ENCODE results near the gene CDKN1A. TPM values are rescaled to one million over a fixed set of nuclear protein-coding genes. Genes with fewer than 3 reads are reported as not detected.

Gene CDKN1A
- total RNA-seq, 1 donor from 2014 or later = 201 TPM

DNA sequence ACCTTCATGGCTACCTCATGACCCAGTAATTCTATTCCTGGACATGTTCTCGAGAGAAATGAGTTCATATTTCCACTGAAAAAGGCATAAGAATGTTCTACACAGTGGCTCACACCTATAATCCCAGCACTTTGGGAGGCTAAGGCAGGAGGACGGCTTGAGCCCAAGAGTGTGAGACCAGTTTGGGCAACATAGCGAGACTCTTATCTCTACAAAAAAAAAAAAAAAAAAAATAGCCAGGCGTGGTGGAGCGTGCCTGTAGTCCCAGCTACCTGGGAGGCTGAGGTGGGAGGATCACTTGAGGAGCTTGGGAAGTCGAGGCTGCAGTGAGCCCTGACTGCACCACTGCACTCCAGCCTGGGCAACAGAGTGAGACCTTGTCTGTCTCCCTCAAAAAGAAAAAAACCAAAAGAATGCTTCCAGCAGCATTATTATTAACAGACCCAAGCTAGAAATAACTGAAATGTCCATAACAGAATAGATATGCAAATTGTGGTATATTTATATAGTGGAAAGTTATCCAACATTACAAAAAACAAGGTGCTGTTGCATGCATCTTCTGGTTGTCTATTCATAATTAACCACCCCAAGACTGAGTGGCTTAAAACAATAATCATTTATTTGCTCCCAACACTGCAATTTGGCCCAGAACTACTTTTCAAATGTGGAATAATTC is 9.7 kb downstream of the CDKN1A start:
- DNase-seq (ENCODE audit: extremely low spot score, unreplicated experiment) = no peak
- H3K4me3 Mint-ChIP-seq (ENCODE audit: unreplicated experiment) = no peak overlapping the region
- no peak overlapping the region for H3K27ac Mint-ChIP-seq (ENCODE audit: unreplicated experiment)
- H3K36me3 Mint-ChIP-seq (ENCODE audit: unreplicated experiment) = peaks cover 33% of the 10 kb centered on the region
- no peaks in the 10 kb centered on the region for H3K9me3 Mint-ChIP-seq (ENCODE audit: unreplicated experiment)
- H3K27me3 Mint-ChIP-seq (ENCODE audit: unreplicated experiment) = no peaks in the 10 kb centered on the region
- peaks cover 8% of the 10 kb centered on the region for H3K4me1 Mint-ChIP-seq (ENCODE audit: unreplicated experiment)
- TF ChIP-seq, protein P1, sequence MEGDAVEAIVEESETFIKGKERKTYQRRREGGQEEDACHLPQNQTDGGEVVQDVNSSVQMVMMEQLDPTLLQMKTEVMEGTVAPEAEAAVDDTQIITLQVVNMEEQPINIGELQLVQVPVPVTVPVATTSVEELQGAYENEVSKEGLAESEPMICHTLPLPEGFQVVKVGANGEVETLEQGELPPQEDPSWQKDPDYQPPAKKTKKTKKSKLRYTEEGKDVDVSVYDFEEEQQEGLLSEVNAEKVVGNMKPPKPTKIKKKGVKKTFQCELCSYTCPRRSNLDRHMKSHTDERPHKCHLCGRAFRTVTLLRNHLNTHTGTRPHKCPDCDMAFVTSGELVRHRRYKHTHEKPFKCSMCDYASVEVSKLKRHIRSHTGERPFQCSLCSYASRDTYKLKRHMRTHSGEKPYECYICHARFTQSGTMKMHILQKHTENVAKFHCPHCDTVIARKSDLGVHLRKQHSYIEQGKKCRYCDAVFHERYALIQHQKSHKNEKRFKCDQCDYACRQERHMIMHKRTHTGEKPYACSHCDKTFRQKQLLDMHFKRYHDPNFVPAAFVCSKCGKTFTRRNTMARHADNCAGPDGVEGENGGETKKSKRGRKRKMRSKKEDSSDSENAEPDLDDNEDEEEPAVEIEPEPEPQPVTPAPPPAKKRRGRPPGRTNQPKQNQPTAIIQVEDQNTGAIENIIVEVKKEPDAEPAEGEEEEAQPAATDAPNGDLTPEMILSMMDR (IDR thresholded peaks at IDR 0.05) = no peak

- Mint-ChIP-seq H3K27ac (ENCODE audit: unreplicated experiment) (no peak overlapping the region), H3K4me3 (ENCODE audit: unreplicated experiment) (no peak overlapping the region), H3K9me3 (ENCODE audit: unreplicated experiment) (no peaks in the 10 kb centered on the region), H3K27me3 (ENCODE audit: unreplicated experiment) (no peaks in the 10 kb centered on the region), H3K4me1 (ENCODE audit: unreplicated experiment) (peaks cover 3% of the 10 kb centered on the region), H3K36me3 (ENCODE audit: unreplicated experiment) (peaks cover 28% of the 10 kb centered on the region)
- no peak for DNase-seq (ENCODE audit: extremely low spot score, unreplicated experiment)
- TF ChIP-seq, protein P1 (IDR thresholded peaks at IDR 0.05) = no peak
Observed at GRCh38 chr6:36688739-36689075, 10.2 kb downstream of the CDKN1A start.

DNA sequence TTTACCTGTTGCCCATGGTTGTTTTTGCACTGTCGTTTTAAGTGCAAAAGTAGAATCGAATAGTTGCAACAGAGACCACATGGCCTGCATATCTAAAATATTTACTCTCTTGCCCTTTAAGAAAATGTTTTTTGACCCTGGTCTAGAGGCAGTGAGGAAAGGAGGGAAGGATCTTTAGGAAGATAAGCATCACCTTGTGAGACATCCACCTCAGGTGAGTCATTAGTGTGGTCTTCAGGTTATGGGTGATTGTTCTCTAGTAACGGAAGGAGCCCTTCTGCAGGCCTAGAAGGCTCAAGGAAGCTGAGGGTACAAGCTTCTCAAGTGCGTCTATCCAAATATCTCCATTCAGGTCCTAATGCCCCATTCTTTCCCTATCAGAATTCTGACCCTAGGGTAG is 12.5 kb downstream of the CDKN1A start:
- H3K9me3 Mint-ChIP-seq (ENCODE audit: unreplicated experiment) = no peaks in the 10 kb centered on the region
- TF ChIP-seq, protein P1 (IDR thresholded peaks at IDR 0.05) = no peak
- H3K4me1 Mint-ChIP-seq (ENCODE audit: unreplicated experiment) = no peaks in the 10 kb centered on the region
- no peak overlapping the region for H3K27ac Mint-ChIP-seq (ENCODE audit: unreplicated experiment)
- peaks cover 11% of the 10 kb centered on the region for H3K36me3 Mint-ChIP-seq (ENCODE audit: unreplicated experiment)
- H3K4me3 Mint-ChIP-seq (ENCODE audit: unreplicated experiment) = no peak overlapping the region
- H3K27me3 Mint-ChIP-seq (ENCODE audit: unreplicated experiment) = no peaks in the 10 kb centered on the region
- DNase-seq (ENCODE audit: extremely low spot score, unreplicated experiment) = no peak

GRCh38 chr6:36691612-36692011 is 13.1 kb downstream of the CDKN1A start:
- Mint-ChIP-seq H3K27me3 (ENCODE audit: unreplicated experiment) (no peaks in the 10 kb centered on the region), H3K4me3 (ENCODE audit: unreplicated experiment) (no peak overlapping the region), H3K36me3 (ENCODE audit: unreplicated experiment) (peaks cover 7% of the 10 kb centered on the region), H3K4me1 (ENCODE audit: unreplicated experiment) (no peaks in the 10 kb centered on the region), H3K27ac (ENCODE audit: unreplicated experiment) (no peak overlapping the region), H3K9me3 (ENCODE audit: unreplicated experiment) (no peaks in the 10 kb centered on the region)
- no peak for DNase-seq (ENCODE audit: extremely low spot score, unreplicated experiment)
- TF ChIP-seq, protein P1 (IDR thresholded peaks at IDR 0.05) = no peak

GRCh38 chr6:36692220-36692619 is 13.7 kb downstream of the CDKN1A start:
- no peak overlapping the region for H3K4me3 Mint-ChIP-seq (ENCODE audit: unreplicated experiment)
- no peak overlapping the region for H3K27ac Mint-ChIP-seq (ENCODE audit: unreplicated experiment)
- no peak for DNase-seq (ENCODE audit: extremely low spot score, unreplicated experiment)
- H3K9me3 Mint-ChIP-seq (ENCODE audit: unreplicated experiment) = no peaks in the 10 kb centered on the region
- no peaks in the 10 kb centered on the region for H3K27me3 Mint-ChIP-seq (ENCODE audit: unreplicated experiment)
- peaks cover 1% of the 10 kb centered on the region for H3K36me3 Mint-ChIP-seq (ENCODE audit: unreplicated experiment)
- TF ChIP-seq, protein P1 (IDR thresholded peaks at IDR 0.05) = no peak
- H3K4me1 Mint-ChIP-seq (ENCODE audit: unreplicated experiment) = no peaks in the 10 kb centered on the region
